GM19193 (cell line): ENCODE measurements around the gene NCKAP5.

Source experiments
- POLR2A ChIP-seq: IDR thresholded peaks from 4 replicates; pipeline ENCODE4 v1.6.1; 2011; ENCODE audit not compliant: insufficient read depth, insufficient read length; ENCODE audit errors: extremely low read depth

The NCKAP5 gene

GRCh38 chr2:133082034-133082433 lies 486.2 kb downstream of the NCKAP5 start:
- no peak for TF ChIP-seq POLR2A

- no peak for TF ChIP-seq POLR2A
Observed at GRCh38 chr2:133080822-133081221, 487.4 kb downstream of the NCKAP5 start.

DNA sequence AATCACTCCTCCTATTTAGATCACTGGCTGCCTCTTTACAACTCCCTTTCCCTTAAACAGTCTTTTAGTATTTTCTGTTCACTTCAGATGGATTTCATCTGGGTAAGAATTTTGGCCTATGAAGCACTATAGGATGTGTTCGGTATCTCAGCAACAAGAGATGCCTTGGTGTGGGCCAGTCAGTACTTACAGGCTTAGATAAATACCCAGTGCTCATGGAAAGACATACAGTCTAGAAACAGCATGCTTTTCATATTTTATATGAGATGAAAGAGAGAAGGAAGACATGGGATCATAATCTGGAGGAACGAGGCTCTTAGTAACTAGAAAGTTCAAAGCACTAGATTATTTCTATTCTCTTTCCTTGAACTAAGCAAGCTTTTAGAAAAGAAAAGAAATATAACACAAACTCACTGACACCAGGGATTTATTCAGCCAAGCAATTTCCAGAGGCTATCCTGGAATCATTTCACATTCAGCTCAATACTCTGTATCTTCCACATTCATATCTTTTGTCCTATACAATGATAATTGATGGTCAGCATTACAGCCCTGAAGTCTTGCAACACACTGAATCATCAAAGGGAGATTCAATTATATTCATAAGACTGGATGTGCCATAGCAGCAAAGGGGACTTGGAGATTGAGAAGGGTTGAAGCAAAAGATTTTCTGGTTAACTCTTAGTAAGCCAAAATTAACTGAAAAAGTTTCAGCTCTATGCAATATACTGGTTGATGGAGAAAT lies 489.4 kb downstream of the NCKAP5 start:
- no peak for TF ChIP-seq POLR2A

DNA sequence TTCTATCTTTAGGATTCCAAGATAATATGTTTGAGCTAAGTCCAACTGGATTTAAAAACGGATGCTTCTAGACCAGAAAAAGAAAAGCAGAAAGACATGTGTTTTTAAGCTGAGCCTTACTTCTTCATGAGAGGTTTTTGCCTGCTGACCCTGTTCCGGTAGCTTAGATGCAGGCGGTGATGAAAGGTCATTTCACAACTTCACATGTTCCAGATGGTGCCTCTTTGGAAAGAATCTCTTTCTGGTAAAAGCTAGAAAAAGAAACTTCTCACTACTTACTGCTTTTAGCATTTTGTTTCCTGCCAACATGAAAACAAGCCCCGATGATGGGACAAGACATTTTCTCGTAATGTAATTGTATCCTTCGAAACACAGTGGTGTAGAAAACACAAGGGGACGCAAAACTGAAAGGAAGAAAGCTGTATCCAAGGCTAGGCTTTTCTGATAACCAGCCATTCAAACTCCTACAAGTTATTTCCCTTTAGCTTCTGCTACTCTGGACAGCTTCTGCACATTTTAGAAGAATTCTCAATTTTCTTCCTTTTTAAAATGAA lies 490.9 kb downstream of the NCKAP5 start:
- TF ChIP-seq POLR2A: no peak

GRCh38 chr2:133072837-133073694 lies 495.2 kb downstream of the NCKAP5 start:
- TF ChIP-seq POLR2A: no peak

GRCh38 chr2:133063775-133064174 lies 504.5 kb downstream of the NCKAP5 start:
- no peak for TF ChIP-seq POLR2A

DNA sequence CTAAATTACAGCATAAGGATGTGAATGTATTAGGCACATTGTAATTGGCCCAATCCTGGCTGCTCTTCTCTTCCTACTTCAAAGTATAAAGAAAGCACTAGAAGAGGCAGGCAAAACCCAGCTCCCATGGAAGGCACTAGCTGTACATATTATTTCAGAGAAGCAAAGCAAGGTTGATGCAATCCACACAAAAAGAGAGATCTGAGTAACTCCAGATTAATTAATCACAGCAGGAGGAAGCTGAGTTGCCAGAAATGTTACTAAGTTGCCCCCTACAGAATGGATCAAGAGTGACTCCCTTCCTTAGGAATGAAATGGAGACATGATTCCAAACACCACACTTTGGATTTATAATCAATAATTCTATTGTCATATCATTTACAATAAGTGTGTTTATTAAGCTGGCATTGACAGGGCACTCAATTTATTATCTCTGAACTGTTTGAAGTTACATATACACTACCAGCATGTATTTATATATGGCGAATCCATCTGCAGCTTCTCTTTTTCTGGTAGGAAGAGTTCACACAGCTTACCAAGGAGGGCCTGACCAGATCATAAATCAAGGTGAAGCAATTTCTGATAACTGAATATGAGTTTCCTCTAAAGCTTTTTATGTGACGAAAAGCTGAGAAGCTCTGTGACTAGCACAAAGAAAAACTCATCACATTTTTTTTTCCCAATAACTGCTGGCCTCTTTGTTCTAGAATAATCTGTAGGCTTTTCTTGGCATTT lies 505.2 kb downstream of the NCKAP5 start:
- no peak for TF ChIP-seq POLR2A

DNA sequence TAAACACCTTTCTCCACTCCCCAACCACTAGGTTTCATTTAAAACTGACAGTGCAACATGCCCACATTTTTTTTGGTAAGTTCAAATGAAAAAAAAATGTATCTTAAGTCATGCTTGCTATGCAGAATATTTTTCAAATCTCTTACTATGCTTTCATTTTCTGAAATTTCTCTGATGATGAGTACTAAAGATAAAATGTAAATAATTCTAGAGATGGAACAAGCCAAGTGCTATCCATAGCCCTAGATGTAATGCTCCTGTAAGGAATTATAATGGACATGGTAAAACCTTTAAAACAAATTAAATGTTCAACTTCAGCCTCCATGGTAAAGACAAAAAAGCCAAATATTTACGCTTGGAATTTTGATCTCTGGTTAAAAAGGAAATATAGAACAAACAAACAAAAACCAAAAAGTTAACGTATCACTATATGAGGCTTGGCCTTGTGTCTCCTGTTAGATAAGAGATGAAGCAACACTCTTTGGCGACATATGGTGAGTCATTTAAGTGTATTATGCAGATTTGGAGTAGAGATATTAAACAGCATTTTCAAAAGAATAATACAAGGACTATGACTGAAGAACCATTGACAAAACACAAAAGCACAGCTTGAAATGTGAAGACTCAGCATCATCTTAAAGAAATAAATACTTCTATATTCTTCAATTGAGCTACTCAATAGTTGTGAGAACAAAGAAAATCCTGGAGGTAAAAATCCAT lies 506.2 kb downstream of the NCKAP5 start:
- TF ChIP-seq POLR2A: no peak

GRCh38 chr2:133054297-133054696 lies 514.0 kb downstream of the NCKAP5 start:
- TF ChIP-seq POLR2A: no peak

- no peak for TF ChIP-seq POLR2A
Observed at GRCh38 chr2:133053541-133053940, 514.7 kb downstream of the NCKAP5 start.

- no peak for TF ChIP-seq POLR2A
Observed at GRCh38 chr2:133045787-133046186, 522.5 kb downstream of the NCKAP5 start.

GRCh38 chr2:133044556-133044955 lies 523.7 kb downstream of the NCKAP5 start:
- no peak for TF ChIP-seq POLR2A

GRCh38 chr2:133040170-133040569 lies 528.1 kb downstream of the NCKAP5 start:
- TF ChIP-seq POLR2A: no peak

DNA sequence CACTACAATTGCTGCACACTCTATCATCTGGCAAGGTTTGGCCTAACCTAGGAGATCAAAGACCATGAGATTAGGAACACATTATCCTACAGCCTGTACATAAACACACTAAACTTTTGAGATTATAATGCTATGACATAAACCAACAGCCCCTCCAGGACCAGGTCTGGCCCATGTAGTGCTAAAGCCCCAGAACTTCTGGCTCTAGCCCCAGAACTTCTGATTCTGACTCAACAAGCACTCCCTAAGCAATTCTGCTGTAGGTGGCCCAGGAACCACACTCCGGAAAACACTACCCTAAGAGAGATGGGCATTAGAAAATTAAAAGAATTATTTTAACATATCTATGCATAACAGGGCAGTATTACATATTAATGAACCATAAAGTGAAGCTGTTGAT lies 528.7 kb downstream of the NCKAP5 start:
- no peak for TF ChIP-seq POLR2A

DNA sequence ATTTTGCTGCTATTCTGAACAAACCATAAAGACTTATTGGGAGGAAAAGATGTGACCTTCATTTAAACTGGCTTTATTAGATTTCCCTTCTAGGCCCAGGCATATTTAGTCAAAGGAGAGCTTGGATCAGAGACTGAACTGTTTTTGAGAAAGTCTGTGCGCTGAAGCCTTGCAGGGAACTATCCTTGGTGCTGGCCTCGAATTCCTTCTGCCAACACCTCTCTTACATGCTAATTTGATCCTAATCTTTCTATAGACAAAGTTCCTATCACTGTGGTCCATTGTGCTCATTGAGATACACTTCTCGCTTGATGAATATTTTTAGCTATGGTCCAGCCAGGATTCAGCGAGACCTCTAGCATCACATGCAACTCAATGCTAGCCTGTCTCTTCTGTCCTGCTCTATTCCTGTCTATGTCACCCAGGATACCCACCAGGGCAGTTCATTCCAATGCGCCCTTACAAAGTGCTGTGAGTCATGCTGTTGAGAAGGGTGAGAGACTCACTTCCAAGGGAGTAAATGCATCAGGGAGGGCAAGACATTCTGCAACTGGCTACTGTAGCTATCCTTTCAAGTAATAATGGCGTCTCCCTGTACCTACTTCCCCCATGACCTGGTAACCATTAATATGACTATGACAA lies 541.6 kb downstream of the NCKAP5 start:
- TF ChIP-seq POLR2A: no peak

GRCh38 chr2:133025004-133025403 lies 543.3 kb downstream of the NCKAP5 start:
- TF ChIP-seq POLR2A: no peak
